GM08714 (cell line): ENCODE results near the gene TAGAP.
"Not testable (repeated sequence)": the region's sequence is repeated elsewhere in the genome, so short reads cannot be mapped to it uniquely, and the experiment has no call there.

ENCODE experiments used
- H3K4me3 ChIP-seq: fragments of 200-500 bp; sonication (Bioruptor generic); 2 replicates; pipeline ENCODE4 v1.5.1; 2014; ENCODE audit warnings: mild to moderate bottlenecking, low read length, inconsistent platforms
- ZNF274 ChIP-seq: IDR thresholded peaks from 2 replicates; pipeline ENCODE4 v1.6.1; 2012; ENCODE audit warnings: mild to moderate bottlenecking, low read depth, low read length

The TAGAP gene

GRCh38 chr6:158993639-158994038, 51.2 kb downstream of the TAGAP start:
- H3K4me3 ChIP-seq, result no peak overlapping the region
- TF ChIP-seq ZNF274, result no peak

- TF ChIP-seq ZNF274, result no peak
- H3K4me3 ChIP-seq, result no peak overlapping the region
Observed at GRCh38 chr6:158991017-158991723, 53.6 kb downstream of the TAGAP start.

- H3K4me3 ChIP-seq, result not testable (repeated sequence)
Observed at GRCh38 chr6:158989711-158990110, 55.1 kb downstream of the TAGAP start.

GRCh38 chr6:158988477-158988876, 56.3 kb downstream of the TAGAP start:
- no peak for TF ChIP-seq ZNF274
- H3K4me3 ChIP-seq, result no peak overlapping the region

GRCh38 chr6:158987657-158988056, 57.1 kb downstream of the TAGAP start:
- H3K4me3 ChIP-seq, result no peak overlapping the region
- TF ChIP-seq ZNF274, result no peak
